Gastrocnemius medialis (tissue), 4 donors: ENCODE results near the gene HPCAL4.

Source experiments
- CTCF ChIP-seq, 5 experiments: fragments of 450-650 bp in 3 of 5; fragments of 200-600 bp in 2 of 5; sonication (generic) in 2 of 5; IDR thresholded peaks in 4 of 5; conservative IDR thresholded peaks in 1 of 5; 1 replicate in 4 of 5; 2 replicates in 1 of 5; pipeline ENCODE4 v1.5.1; 2016 to 2019; ENCODE audit warnings: antibody characterized with exemption in 5 of 5, mild to moderate bottlenecking in 3 of 5, moderate library complexity in 3 of 5
- POLR2A ChIP-seq, 2 donors: fragments of 450-650 bp; IDR thresholded peaks; one replicate each; pipeline ENCODE4 v1.6.1; 2017; ENCODE audit warnings: antibody characterized with exemption in 2 of 2, mild to moderate bottlenecking in 2 of 2, moderate library complexity in 2 of 2

GRCh38 chr1:39655578-39656268 lies 35.5 kb downstream of the HPCAL4 start:
- TF ChIP-seq CTCF (IDR thresholded peaks at IDR 0.05 in 4 of 5, conservative IDR thresholded peaks at IDR 0.05 in 1 of 5), result no peak
- no peak for TF ChIP-seq POLR2A (IDR thresholded peaks at IDR 0.05)
